Liver (tissue), 3 donors: Measurements from ENCODE around the gene MUC2.

Experiments used
- CTCF ChIP-seq: fragments of 150-350 bp; IDR thresholded peaks from 2 replicates; pipeline ENCODE4 v1.5.1; 2017; ENCODE audit warnings: improper control_type of control experiment, low read depth, low read length; ENCODE audit not compliant: missing input control
- FOXA1 ChIP-seq: IDR thresholded peaks from 2 replicates; pipeline ENCODE4 v1.6.1; 2016; ENCODE audit warnings: antibody characterized with exemption
- HNF4G ChIP-seq: IDR thresholded peaks from 2 replicates; pipeline ENCODE4 v1.6.1; 2016; ENCODE audit warnings: antibody characterized with exemption
- JUND ChIP-seq, 2 donors: IDR thresholded peaks; 2 replicates each; pipeline ENCODE4 v1.6.1; 2016; ENCODE audit warnings: antibody characterized with exemption in 2 of 2
- REST ChIP-seq: IDR thresholded peaks from 2 replicates; pipeline ENCODE4 v1.6.1; 2016; ENCODE audit warnings: antibody characterized with exemption, mild to moderate bottlenecking
- SP1 ChIP-seq: IDR thresholded peaks from 2 replicates; pipeline ENCODE4 v1.6.1; 2018; ENCODE audit warnings: antibody characterized with exemption, mild to moderate bottlenecking
- TAF1 ChIP-seq: conservative IDR thresholded peaks from 2 replicates; pipeline ENCODE4 v1.6.1; 2016; ENCODE audit warnings: antibody characterized with exemption, mild to moderate bottlenecking
- donor health status: healthy.
- donor health status: healthy.

- TF ChIP-seq FOXA1 (no peak), REST (no peak), CTCF (no peak), JUND (IDR thresholded peaks at IDR 0.05) (no peak), SP1 (no peak), TAF1 (no peak), HNF4G (no peak)
Measured at GRCh38 chr11:1026641-1027482, 47.8 kb upstream of the MUC2 start.
